Measurements from ENCODE around the gene HK2.
"Not testable (repeated sequence)": the region's sequence is repeated elsewhere in the genome, so short reads cannot be mapped to it uniquely, and the experiment has no call there.

Gene HK2

GRCh38 chr2:74877781-74878433, 44.0 kb downstream of the HK2 start:
- DNase-seq: peak in 1 of 14 donors; percentile 69

GRCh38 chr2:74878551-74878950, 44.6 kb downstream of the HK2 start:
- DNase-seq: no peak

GRCh38 chr2:74880054-74880728, 46.3 kb downstream of the HK2 start:
- DNase-seq: no peak

DNA sequence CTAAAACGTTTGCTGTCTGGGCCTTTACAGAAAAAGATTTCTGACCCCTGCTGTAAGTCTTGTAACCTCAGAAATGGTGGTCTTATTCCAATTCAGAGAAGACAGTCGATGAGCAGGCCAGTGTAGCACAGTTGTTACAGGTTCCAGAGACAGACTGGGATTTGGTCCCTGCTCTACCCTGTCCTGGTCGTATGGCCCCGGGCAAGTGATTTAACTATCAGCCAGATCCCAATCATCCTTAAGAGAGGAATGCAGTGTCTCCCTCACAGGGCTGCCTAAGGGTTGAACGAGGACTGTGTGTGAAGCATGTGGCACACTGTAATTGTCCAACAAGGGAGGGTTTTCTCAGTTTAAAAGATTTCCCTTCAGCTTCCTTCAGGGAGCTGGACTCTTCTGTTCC, 47.2 kb downstream of the HK2 start:
- DNase-seq: no peak

DNA sequence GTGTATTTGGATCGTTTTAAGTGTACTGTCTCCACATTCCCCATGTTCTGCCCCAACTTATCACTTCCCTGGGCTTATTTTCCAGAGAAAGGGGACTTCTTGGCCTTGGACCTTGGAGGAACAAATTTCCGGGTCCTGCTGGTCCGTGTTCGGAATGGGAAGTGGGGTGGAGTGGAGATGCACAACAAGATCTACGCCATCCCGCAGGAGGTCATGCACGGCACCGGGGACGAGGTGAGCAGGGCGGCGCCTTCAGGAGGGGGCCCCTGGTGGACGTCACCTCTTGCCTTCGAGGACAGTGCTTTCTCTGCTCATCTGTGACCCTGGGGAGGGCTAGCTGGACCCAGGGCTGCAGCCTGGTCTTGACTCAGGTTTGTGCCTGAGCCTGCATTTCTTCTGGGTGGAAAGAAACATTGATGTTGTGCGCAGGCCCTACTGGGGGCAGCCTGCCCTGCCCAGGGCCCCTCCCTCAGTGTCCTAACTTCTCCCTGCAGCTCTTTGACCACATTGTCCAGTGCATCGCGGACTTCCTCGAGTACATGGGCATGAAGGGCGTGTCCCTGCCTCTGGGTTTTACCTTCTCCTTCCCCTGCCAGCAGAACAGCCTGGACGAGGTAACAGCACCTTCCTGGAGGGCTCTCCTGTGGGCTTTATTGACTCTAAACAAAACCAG, 47.8 kb downstream of the HK2 start:
- DNase-seq: no peak

GRCh38 chr2:74882299-74882687, 48.4 kb downstream of the HK2 start:
- DNase-seq: no peak

DNA sequence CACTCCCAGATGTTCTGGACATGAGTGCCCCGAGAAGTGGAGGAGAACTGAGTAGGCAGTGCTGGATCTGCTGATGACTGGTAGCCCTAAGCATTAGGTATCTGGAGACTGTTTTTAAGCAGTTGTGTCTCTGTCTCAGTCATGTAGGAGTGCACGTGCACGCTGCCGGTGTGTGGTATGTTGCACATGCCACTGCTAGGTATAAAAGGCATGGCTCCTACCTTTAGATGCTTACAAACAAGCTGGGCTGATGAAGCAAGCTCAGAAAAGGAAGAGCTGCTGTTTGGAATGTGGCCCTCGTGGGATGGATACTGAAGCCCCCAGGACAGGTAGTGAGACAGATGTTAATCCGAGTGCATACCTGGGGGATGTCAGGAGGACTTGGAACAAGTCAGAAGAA, 49.1 kb downstream of the HK2 start:
- DNase-seq: no peak

DNA sequence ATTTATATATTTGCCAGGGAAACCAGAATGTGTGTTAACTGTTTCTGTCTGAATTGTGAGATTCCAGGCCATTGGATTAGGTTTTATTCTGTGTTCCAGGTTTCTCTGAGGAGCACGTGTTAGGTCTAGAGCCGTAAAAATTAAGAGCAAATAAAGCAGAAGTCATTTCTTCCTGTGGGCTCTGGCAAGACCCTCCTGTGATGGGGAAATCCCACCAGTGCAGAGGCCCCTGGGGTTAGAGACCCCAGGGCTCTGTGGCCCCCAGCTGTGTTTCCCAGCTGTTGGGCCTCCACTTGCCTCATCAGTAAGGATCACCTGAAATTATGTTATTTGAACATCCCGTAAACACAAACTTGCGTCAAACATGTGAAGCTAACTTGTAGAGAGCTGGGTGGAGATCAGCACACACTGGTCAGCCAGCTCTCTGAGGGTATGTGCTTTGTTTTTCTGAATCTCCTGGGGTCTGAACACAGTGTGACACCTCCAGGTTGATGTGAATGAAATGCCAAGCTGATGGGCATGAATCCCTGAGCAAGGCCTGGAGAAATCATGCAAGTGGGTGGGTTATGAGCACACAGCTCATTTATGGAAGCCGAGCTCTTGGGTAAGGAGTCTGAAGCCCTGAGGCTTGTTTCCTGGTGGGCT, 50.3 kb downstream of the HK2 start:
- no peak for DNase-seq

DNA sequence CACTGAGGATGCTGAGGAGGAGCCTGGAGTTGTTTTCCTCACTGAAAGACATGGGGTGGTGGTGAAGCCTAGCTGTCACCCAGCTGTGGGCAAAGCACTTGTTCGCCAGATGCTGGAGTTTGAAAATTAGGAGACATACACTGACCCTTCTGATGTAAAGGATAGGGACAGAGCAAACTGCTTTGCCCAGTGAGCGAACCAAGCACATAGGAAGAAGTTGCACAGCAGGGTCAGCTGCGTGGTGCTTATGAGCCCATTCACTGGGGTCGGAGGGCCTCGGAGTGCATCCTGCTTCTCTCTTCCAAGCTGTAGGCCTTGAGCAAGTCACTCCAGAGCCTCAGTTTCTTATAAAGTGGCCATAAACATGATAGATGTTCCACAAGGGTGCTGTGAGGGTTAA, 50.9 kb downstream of the HK2 start:
- no peak for DNase-seq

GRCh38 chr2:74886251-74886650, 52.3 kb downstream of the HK2 start:
- no peak for DNase-seq

- DNase-seq: no peak
Observed at GRCh38 chr2:74886811-74887210, 52.9 kb downstream of the HK2 start.

GRCh38 chr2:74887445-74887951, 53.6 kb downstream of the HK2 start:
- DNase-seq: no peak

DNA sequence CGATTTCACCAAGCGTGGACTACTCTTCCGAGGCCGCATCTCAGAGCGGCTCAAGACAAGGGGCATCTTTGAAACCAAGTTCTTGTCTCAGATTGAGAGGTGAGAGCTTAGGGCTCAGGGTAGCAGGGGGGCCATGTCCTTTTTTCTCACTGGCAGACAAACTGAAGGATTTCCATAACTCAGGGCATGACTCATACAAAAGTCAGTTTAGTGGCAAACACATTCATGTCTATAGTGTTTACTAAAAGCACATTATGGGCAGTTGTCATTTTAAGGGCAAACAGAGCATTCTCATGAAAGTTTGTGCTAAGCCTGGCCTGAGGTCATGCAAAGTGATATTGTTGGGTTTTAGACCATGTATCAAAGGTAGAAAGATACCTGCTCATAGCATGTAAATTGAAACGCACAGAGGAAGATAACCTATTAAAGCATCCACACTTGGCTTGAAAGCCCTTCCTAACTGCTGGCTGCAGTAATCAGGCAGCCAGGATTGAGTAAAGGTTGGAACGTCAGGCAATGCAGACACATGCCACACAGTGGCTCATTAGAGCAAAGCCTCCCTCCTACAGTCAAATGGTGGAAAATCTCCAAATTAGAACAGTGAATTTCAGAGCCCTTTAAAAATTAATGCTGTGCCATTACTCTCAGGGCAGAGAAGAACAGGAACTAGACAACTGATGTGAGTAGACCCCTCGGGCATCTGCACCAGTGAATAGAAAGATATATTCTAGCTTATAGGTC, 54.2 kb downstream of the HK2 start:
- DNase-seq: peak in 1 of 14 donors; percentile 9

DNA sequence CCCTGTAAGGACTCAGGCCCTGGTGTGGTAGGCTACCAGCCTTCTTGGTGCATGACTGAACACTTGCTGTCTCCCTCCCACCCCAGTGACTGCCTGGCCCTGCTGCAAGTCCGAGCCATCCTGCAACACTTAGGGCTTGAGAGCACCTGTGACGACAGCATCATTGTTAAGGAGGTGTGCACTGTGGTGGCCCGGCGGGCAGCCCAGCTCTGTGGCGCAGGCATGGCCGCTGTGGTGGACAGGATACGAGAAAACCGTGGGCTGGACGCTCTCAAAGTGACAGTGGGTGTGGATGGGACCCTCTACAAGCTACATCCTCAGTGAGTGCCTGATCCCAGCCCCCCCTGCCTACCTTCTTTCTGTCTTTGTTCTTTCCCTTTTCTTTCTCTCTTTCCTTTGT, 55.2 kb downstream of the HK2 start:
- DNase-seq: no peak

- no peak for DNase-seq
Observed at GRCh38 chr2:74890711-74891110, 56.8 kb downstream of the HK2 start.

DNA sequence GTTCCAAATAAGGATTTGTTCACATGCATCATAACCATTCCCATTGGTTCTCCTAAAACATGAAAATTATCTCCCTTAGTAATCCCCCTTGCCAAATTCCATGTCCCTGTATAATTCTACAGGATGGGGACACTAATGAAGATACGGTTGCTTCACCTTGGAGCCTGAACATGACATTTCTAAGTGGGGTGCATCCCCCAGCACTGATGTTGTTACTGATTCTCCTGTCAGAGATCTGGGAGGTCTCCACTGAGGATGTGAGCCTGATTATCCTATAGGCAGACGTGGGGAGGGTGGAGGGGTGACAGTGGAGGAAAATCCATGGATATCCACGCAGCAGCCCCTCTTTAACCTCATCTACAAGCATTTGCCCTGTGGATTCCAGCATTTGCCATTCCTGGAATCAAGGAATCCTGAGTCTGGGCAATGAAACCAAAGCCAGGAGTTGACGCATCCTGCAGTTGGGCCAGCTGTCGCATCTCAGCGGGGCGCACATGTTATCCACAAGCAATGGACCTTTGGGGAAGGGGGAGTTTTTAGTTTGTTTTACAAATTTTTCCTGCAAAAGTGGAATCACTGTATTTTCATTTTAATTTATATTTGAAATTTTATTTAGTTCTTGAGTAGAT, 57.3 kb downstream of the HK2 start:
- no peak for DNase-seq

DNA sequence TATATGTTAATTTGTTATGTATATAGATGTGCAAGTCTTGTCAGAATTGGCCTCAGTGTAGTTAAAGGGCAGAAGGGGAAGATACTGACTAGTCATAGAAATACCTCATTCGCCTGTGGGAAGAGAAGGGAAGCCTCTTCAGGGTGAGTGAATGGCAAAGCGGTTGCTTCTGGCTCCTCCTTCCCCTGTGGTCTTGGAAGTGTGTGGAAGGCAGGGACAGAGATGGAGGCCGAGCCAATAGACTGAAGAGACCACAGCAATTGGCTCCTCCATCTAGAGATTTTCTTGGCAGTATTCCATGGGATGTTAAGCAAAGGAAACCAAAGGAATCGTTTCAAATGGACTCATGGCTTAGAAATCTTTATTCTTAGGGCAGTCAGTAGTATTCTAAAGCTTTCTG, 57.9 kb downstream of the HK2 start:
- not testable (repeated sequence) for DNase-seq

DNA sequence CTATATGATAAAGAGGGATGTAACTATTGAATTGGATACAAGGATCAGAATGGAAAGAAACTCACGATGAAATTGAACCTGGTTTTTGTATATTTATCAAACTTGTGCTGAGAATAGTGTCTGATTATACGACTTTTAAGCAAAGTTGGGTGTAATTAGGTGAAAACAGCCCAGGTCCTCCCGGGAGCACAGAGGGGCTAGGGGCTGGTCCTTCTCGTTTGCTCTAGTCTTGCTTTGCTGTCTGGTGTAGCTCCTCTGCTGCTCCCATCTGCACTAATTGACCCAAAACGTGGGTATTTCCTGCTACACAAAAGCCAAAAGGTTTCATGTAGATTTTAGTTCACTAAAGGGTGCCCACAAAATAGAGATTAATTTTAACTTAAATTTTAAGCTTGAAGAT, 58.7 kb downstream of the HK2 start:
- DNase-seq: no peak

DNA sequence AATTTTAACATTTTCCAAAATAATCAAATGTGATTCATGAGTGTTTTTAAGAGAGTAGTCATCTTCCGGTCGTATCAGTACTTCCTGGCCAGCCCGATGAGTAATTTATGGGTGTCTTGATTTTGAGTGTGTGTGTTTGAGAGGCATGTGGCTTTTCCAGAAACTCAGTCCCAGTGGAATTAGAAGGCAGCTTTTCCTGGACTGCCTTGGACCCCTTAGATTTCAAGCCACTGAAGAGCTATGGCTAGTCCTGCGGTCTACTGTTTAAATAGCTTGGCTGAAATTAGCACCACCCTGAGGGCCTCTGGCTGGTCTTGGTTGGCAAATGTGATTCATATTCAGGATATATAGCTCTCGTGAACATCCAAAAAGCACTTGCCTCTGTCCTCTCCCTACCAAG, 59.4 kb downstream of the HK2 start:
- DNase-seq: no peak

GRCh38 chr2:74894272-74894981, 60.5 kb downstream of the HK2 start:
- DNase-seq: no peak

DNA sequence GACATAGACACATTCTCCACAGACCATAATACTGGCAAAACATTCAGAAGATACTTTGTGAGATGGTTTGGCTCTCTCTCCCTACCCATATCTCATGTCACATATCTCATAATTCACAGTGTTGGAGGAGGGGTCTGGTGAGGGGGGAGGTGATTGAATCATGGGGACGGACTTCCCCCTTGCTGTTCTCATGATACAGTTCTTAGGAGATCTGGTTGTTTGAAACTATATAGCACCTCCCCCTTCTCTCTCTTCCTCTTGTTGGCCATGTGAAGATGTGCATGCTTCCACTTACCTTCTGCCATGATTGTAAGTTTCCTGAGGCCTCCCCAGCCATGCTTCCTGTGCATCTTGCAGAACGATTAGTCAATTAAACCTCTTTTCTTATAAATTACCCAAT, 61.1 kb downstream of the HK2 start:
- no peak for DNase-seq
